ENCODE results near the gene ZBTB20.

The ZBTB20 gene

DNA sequence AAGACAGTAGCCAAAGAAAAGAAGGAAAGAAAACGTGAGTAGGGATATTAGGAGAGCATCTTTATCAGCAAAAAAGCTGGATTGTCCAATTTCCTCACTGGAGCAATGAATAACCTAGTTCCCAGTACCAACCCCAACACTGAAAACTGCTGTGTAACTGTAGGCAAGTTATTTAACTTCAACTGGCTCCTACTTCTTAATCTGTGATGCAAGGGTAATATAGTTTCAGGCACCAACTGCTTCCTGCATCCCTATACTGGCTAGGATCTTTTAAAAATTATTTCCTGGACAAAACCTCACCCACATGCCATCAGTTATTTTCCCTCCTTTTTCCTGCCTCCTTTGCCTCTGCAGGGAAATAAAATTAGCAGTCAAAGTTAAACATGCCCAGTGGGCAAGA lies 59.6 kb downstream of the ZBTB20 start:
- no peak for DNase-seq

DNA sequence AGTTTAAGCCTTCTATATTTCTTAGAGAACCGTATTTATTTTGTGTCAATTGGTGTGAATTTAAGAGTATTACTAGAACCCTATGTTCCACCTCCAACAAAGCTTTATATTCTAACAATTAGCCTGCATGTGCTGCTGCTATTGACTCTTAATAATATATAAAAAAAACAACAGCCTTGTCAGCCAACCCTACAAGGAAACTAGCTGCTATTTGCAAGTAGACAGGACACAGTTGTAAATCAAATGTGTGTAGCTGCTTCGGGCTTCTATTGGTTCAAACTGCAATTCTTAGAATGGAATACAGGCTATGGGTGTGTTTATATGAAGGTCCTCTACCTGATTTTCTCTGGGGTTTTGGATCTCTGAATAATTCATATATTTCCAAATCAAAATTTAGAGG lies 60.7 kb downstream of the ZBTB20 start:
- DNase-seq = no peak

DNA sequence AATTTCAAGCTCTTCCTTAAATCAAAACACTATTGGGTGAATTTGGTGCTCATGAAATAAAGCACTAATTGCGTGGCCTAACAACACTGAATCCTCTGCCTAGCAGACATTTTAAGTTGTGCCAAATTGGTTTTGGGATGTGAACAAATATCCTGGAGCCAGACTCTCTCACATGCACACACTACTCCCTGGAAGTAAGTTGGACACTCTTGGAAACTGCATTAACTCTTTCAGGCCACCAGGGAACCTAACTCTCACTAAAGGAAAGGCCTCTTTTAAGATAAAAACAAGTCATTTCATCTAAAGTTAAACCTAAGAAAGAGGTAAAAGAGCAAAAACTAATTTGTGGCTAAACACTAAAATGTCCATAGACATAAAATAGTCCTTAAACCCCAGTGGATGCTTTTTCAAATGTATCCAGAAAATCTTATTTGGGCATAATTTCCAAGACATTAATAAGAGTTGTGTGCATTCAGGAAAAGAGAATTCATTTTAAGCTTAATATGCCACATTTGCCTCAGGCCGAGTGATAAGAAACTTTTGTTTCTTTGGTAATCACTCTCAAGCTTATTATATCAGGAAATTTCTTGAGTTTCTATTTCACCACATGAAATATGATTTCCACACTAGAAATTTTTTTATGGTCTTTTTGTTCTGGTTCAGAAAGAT lies 61.8 kb downstream of the ZBTB20 start:
- DNase-seq = no peak

DNA sequence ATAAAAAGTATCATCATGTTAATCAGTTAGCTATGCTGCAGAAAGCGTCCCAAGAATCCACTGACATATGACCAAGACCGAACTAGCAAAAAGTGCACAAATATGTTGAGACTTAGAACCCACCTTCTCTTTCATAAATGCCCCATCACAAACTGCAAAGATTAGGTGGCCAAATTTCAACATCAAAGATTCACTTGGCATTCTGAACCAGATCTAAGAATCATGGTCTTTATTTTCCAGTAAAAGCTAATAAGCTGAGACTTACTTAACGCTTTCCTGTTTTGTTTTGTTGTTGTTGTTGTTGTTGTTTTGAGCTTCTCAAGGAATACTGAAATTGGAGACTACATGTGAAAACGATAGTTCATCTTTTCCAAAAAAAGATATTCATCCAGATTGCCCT lies 62.4 kb downstream of the ZBTB20 start:
- no peak for DNase-seq

DNA sequence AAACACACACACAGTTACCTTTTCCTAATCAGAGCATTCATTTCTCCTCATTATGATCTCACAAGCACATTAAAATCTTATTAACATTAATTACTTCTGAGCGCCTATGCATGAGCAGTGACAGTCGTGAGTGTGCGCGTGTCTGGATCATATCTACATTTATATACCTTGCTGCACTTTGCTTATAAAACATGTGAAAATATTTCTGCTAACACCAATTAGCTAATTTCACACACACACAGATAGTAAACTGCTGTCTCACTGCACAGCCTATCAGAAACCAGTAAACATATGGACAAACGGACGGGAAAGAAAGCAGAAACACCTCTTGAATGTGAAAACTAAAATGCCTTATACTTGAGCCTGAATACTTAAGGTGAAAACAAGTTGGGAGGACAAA lies 64.8 kb downstream of the ZBTB20 start:
- no peak for DNase-seq

DNA sequence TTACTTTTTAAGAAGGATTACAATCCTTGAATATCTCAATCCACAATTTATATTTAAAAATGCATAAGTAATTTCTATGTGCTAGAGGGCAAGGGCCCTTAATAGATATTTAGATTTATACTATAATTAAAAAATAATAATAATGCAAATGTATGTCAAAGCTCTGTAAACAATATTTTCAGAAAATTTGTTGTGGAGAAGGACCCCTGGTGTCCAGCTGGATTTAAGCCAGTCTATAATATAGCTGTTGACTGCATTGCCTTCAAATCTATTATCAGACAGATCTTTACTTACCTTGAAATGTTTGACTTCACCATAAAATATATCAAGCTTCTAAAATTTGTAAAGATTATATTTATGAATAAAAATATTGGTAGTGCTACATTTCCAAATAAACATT lies 65.6 kb downstream of the ZBTB20 start:
- no peak for DNase-seq

DNA sequence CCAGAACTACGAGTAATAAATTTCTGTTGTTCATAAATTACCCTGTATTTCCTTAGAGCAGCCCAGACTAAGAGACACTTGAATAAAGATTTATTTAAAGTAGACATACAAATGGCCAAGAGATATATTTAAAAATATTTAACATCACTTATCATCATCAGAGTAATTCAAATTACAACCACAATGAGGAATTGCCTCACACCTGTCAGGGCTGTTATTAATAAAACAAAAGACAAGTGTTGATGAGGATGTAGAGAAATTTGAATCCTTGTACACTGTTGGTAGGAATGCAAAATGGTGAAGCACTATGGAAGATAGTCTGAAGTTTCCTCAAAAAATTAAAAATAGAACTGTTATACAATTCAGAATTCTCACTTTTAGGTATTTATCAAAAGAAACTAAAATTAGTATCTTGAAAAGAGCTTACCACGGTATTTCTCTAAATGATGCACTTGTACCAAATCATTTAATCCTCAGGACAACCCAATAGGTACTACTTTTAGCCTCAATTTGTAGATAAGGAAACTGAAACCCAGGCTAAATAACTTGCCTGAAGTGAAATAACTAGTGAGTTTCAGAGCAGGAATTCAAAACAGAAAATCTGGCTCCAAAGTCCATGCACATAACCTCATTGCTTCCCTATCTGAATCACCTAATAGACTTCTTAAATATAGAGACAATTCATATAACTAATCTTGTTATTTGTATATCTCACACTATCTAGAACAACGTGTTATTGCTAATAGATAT lies 69.4 kb downstream of the ZBTB20 start:
- no peak for DNase-seq

DNA sequence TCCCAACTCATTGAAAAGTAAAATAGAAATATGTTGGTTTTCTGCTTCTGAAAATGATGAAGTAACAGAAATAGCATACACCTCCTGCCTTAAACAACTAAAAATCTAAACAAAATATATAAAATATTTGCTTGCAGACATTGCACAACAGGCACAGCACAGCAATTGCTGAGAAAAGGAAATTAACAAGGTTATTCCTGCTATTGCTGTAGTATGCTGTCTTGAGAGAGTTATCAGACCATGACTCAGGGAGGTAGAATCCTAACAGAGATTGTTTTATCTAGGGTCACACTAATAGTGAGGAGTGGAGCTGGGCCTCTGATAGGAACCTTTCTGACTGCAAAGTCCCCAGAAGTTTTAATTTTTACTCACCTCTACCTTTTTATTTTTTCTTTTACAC lies 72.6 kb downstream of the ZBTB20 start:
- DNase-seq = no peak

DNA sequence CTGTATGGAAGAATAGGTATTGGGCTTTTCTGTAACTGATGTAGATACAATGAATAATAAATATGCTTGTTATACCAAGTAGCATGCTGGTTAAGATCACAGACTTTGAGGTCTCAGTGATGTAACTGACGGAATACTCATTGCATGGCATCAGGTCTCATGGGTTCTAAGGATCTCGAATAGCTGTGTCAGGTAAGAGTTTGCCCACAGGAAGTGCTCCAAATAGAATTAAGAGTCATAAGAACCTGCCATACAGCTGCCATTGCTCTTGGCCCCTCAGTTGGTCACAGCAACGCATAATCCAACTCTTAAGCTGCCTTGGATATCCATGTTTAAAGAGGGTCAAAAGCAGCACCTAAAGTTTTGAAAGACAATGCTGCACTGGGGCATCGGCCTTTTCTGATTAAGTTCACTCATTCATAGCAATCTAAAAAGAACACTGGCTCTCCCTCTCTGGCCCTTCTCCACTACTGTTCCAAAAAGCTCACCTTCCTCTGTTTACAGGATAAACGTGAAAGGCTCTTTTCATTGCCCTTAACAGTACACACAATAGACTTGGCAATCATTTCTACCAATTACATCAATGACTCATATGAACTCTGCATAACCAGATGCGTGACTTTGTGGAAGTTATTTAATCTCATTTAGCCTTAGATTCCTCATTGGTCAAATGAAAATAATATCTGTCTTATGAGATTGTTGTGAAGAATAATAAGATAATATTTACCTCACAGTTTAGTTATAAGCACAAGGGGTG lies 74.6 kb downstream of the ZBTB20 start:
- no peak for DNase-seq

DNA sequence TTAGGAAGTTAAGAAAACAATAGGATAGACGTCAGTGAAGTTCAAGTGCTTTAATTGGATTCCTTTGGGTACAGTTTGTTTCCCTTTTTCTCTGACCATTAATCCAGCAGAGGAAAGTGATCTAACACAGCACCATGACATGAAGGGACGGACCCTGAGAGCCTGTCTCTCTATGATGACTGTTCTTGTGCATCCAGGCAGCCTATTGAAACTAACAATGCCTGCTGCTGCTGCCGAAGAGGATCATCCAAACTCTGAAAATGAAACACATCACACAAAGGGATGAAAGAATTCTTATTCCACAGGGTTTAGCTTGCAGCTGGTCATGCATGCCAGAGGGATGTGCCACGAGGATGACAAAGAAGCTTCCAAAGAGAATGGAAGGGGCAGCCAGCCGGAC lies 75.5 kb downstream of the ZBTB20 start:
- DNase-seq = no peak

DNA sequence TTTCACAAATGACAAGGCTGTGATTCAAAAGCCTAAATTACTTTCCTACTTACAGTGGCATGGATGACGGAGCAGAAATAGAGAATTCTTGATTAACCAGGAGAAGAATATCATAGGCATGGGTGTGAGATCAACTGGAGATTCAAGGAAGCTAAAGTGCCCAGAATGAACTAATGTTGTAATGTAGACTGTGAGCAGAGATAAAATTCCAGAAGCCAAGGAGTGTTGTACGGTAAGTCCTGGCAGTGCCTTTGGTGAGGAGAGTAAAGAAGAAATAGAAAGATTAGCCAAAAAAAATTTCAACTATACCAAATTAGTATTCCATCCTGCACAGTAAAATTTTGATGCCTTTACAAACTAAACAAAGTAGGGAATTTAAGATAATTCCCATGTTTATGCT lies 75.9 kb downstream of the ZBTB20 start:
- DNase-seq = no peak

DNA sequence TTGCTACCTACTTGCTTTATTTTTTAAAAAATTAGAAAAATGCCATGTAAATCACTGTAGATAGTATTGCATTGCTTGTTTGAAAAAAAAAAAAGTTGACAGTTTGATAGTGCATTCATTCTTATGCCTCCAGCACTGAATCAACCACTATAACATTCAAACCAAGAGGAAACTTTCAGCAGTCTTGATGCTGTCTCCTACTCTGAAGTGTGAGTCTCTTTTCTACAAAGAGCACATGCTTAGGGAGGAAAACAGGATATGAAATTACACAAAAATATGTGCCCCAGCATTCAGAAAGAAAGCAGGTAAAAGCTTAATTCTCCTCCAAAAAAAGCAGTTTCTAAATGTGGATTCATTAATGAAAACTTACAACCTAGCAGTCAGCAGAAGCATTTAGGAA lies 78.3 kb downstream of the ZBTB20 start:
- DNase-seq = no peak

DNA sequence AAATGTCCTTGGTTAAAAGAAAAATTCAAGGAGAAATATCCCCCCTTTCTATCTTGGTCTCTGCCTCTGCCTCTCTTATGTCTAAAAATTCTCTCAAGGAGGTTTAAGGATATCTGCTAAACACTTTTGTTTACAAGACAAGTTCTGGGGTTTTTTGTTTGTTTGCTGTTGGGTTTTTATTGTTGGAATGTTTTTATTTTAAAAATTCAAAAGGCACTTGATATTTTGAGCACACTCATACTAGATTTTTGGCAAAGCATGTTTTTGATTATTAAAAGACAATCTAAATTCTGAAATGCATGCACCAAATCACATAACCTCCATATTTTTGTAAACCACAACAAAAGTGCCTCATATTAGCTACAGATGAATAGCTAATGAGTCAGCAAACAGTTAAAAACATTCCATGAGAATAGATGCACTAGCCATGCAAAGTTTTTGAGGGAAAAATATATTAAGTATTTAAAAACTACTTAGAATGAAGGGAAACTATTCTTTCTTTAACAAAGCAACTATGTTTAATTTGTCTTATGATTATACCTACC lies 84.6 kb downstream of the ZBTB20 start:
- no peak for DNase-seq

DNA sequence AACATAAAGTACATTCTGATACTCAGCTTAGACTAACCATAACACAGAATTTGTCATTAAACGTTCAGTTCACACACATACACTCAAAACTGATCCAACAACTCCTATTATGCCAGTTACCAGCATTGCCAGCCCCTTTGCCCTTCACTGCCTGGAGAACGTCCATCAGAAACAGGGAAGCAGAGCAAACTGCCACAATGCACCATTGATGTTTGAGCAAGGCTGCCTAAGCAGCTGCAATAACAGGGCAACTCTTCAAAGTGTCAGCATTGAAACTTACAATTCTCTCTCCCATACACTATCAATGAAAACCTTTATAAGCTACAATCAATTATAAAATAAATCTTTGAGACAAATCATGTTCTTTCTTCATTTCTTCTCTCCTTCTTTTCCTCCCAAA lies 85.1 kb downstream of the ZBTB20 start:
- no peak for DNase-seq

DNA sequence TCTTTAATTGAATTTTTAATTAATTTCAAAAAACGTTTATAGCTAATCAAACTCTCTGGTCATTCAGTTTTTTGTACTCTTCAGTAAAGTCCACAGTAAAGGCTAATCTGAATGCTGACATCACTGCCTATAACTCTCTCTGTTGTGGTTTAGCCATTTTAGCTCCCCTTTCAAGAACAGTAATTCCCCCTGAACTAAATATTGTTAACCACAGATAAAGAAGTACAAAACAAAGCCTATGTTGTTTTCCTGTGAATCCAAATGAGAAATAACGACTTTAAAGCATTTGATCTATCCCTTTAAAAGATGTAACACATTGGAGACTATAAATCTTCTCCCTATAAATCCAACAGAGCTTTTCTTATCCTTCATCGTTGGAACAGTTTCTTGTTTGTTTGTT lies 94.2 kb downstream of the ZBTB20 start:
- no peak for DNase-seq

DNA sequence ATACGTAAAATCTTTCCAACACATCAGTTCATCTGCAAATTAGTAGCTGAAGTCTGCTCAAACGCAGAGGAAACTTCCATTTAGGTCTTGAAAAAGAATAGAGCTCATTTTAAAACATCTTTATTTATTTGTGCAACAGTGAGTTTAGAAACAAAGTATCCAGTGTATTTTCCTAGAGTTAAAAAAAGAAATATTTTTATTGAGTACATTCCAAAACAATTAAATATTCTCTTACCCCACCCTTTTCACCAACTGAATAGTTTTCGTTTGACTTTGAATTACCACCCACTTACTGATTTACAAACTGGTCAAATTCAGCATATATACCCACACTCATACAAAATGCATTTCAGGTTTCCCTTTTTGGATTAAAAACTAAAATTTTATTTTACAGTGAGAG lies 104.7 kb downstream of the ZBTB20 start:
- DNase-seq = no peak

DNA sequence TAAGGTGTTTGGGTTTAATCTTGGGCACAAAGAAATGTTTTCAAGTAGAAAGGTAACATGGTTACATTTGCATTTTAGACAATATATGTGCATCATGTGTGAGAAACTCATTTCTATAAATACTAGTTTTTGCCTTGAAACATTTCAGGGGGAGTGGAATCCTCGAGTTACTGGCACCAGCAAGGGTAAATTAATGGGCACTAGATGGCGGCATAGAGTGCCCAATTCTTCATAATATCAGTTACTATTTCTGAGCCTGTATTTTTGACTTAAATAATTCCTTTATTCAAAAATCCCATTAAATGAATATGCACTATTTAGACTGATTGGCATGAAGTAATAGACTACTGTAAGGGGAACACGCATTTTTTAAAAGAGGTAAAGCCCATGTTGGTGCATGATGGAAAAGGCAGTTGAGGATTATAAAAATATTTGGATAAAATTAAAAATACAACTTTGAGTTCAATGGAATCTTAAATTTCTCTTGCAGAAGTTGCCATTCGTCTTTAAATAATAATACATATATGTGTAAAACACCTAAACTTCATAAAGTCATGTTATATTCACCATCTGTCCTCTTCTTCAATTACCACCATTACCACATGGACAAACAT lies 106.3 kb downstream of the ZBTB20 start:
- DNase-seq = peak; percentile 4 to 42

DNA sequence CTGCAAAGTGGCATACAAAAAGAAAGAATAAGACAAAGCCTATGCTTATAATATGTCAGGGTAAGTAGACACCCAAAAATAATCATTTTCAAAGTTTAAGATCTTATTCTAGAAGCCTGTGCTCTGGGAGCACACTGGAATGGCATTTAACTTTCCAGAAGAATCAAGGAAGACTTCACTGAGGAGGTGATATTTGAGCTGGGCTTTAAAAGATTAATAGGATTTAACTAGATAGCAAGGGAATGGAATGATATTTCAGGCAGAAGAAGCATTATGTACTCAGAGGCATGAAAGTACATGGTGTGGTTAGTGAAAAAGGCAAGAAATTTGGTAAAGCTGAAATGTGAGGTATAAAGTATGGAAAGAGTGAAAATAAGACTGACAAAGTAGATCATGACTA lies 106.8 kb downstream of the ZBTB20 start:
- DNase-seq = no peak

DNA sequence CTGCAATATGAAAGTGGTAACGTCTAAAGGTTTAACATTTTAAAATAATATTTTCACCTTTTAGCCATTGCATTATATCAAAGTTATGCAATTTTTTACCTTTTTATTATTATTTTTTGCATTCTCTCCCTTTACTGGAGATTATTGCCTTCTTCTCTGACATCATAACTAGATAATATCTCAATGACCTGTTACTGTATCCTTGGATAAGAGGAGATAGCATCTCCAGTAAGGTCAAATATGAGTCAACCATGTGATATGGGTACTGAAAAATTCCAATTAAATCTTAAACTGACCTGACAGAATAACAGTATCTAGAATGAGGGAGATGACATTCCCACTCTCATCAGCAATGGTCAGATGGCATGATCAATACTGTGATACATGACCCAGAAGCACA lies 108.3 kb downstream of the ZBTB20 start:
- no peak for DNase-seq

DNA sequence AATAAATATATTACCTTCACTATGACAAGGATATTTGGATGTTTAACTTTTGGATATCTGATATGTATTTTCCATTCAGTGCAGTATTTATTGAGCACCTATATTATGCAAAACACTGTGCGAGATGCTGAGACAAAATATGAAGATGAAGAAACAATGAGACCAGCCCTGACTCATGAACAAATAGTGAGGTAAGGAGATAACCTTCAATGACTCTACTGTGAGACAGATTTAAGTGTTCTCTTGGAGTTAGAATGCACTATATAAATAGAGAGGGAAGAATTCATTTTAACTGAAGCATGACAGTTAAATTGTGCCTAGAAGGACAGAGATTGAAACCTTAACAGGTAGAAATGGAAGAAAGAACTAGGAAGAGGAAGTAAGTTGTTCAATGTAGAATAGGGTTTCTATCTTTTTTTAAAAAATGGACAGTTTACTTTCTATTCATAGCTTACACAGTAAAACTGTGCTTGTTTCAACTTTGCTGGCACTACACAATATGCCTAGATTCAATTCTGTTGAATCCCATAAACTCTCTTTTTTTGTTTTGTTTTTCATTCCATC lies 124.2 kb downstream of the ZBTB20 start:
- no peak for DNase-seq

DNA sequence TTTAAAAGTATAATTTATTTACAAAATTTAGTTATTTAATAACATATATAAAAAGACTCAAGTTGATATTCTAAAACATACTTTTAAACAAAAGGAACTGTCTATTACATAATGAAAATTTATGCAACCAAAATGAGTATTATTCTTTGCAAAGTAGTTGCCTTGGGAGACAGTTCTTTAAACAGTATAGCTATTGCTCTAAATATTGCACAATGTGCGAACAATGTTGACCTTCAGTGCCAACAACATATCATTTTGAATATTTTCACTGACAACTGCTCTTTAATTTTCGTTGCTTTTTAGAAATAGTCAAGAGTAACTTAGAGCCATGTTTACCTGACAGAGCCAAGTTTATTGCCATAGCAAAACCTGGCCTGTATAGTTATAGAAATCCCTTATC lies 124.9 kb downstream of the ZBTB20 start:
- no peak for DNase-seq

DNA sequence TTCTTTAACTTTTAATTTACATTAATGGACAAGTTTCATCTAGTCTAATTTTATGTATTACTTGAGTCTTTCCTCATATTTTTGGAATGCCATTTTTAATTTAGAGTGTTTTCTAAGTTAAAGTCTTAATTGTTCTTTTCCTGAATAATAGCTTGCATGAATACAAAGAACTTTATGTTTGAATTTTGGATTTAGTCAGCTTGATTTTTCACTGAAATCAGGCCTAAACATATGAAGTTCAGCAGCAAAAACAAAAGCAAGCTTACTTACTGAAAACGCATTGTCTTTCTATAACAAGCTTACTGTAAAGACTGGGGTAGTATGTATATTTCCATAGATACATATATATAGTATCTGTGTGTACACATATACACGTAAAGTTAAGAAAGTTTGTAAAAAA lies 126.0 kb downstream of the ZBTB20 start:
- no peak for DNase-seq

DNA sequence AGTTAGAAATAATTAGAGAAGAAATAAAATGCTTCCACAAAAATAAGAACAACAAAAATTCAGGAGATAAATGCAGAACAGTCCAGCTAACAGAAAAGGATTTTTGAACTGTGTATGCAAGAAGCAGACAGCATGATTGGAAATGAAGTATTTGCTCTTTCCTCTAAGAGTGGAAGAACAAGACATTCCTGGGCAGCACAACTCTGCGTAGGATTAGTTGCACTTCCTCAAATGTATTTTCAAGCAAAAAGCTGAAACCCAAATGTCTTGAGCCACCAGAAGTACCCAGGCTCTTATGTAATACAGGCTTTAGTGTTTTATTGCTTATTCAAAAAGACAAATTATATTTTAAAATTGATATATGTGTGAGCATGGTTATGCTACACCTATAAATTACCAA lies 127.2 kb downstream of the ZBTB20 start:
- DNase-seq = no peak
